CD8-positive, alpha-beta memory T cell (primary cell): ENCODE data around the gene SETD2. TPM values are rescaled to one million over a fixed set of nuclear protein-coding genes. Genes with fewer than 3 reads are reported as not detected.

Experiments used
- CTCF ChIA-PET: fragments of 350-600 bp; sonication (Branson Sonifier 250); formaldehyde crosslinking; loops from one replicate; lab custom pipeline; 2021; ENCODE audit warnings: antibody characterized with exemption; lab: Charles Lee
- POLR2A ChIA-PET: fragments of 350-600 bp; sonication (Branson Sonifier 250); formaldehyde crosslinking; loops from one replicate; lab custom pipeline; 2021; ENCODE audit warnings: antibody characterized with exemption; lab: Charles Lee
- DNase-seq, 5 donors: peaks; one replicate each; pipeline versions ENCODE4 v3.0.0 to v3.0.0-alpha.2; 2020 to 2022; ENCODE audit warnings: mixed read lengths in 1 of 5
- H3K27ac ChIP-seq: one replicate; pipeline ENCODE4 v1.7.0; 2013; ENCODE audit warnings: low read depth, mild to moderate bottlenecking, low read length, moderate library complexity
- H3K27me3 ChIP-seq: 2 replicates; pipeline ENCODE4 v1.7.0; 2013; ENCODE audit warnings: low read length, mild to moderate bottlenecking; ENCODE audit not compliant: insufficient read depth, poor library complexity, severe bottlenecking
- H3K36me3 ChIP-seq: 2 replicates; pipeline ENCODE4 v1.7.0; 2013; ENCODE audit warnings: mild to moderate bottlenecking, low read length, moderate library complexity; ENCODE audit not compliant: insufficient read depth
- H3K4me1 ChIP-seq: 2 replicates; pipeline ENCODE4 v1.7.0; 2013; ENCODE audit warnings: mild to moderate bottlenecking, low read length, moderate library complexity; ENCODE audit not compliant: insufficient read depth
- H3K4me3 ChIP-seq: 2 replicates; pipeline ENCODE4 v1.7.0; 2013; ENCODE audit warnings: mild to moderate bottlenecking, low read length
- H3K9me3 ChIP-seq: 2 replicates; pipeline ENCODE4 v1.7.0; 2013; ENCODE audit warnings: mild to moderate bottlenecking, low read length
- H3K27ac Mint-ChIP-seq, 8 donors: one replicate each; pipeline ENCODE4 v1.8.0; 2020 to 2021; ENCODE audit warnings: mixed read lengths in 8 of 8, mild to moderate bottlenecking in 6 of 8, inconsistent platforms in 3 of 8, moderate library complexity in 3 of 8
- H3K27me3 Mint-ChIP-seq, 2 donors: one replicate each; pipeline ENCODE4 v1.8.0; 2020 to 2021; ENCODE audit warnings: mixed read lengths in 2 of 2, mild to moderate bottlenecking in 1 of 2, moderate library complexity in 1 of 2
- H3K36me3 Mint-ChIP-seq, 3 donors: one replicate each; pipeline ENCODE4 v1.8.0; 2020 to 2021; ENCODE audit warnings: mixed read lengths in 3 of 3, inconsistent platforms in 1 of 3, mild to moderate bottlenecking in 1 of 3
- H3K4me1 Mint-ChIP-seq, 3 donors: one replicate each; pipeline ENCODE4 v1.8.0; 2020 to 2021; ENCODE audit warnings: mixed read lengths in 3 of 3, inconsistent platforms in 1 of 3, mild to moderate bottlenecking in 1 of 3
- H3K4me3 Mint-ChIP-seq, 7 donors: one replicate each; pipeline ENCODE4 v1.8.0; 2020 to 2021; ENCODE audit warnings: mixed read lengths in 7 of 7, mild to moderate bottlenecking in 6 of 7, moderate library complexity in 4 of 7, inconsistent platforms in 2 of 7
- H3K9me3 Mint-ChIP-seq, 5 donors: one replicate each; pipeline ENCODE4 v1.8.0; 2020 to 2022; ENCODE audit warnings: mixed read lengths in 5 of 5, mild to moderate bottlenecking in 3 of 5, moderate library complexity in 2 of 5, inconsistent platforms in 1 of 5
- polyA plus RNA-seq: library from polyadenylated mRNA; unstranded; fragments of 300-500 nt; fragmentation: Illumina TruSeq; gene quantifications from one replicate; pipeline ENCODE4 v1.2.3, GENCODE V29; 2021
- total RNA-seq, 2 experiments: library from RNA; stranded (reverse); gene quantifications; one replicate each; pipeline ENCODE4 v1.2.3, GENCODE V29; 2021

SETD2 gene
- total and polyA plus RNA-seq, 3 experiments from 2014 or later = 30.2 to 32.8 (median 32.4) TPM

DNA sequence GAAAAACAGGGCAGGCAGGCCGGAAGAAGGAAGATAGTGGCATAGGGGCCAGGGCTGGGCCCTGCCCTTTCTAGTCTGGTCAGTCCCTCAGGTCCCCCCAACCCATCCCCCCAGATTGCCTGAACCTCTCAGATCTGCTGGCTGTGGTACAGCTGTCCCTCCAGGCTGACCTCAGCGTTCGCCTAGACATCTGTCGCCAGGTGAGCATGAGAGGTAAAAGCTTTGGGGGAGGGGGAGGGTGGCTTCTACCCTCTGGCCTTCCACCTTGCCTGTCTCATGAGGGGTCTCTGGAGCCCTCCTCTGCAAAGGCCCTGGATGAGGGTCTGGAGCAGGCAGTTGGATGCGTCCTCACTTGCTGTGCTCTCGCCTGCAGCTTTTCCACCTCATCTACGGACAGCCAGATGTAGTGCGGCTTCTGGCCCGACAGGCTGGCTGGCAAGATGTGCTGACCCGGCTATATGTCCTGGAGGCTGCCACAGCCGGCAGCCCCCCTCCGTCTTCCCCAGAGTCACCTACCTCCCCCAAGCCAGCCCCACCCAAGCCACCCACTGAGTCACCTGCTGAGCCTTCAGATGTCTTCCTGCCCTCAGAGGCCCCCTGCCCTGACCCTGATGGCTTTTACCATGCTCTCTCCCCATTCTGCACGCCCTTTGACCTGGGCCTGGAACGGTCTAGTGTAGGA lies 164.3 kb downstream of the SETD2 start:
- H3K4me1 ChIP-seq = peaks cover 6% of the 10 kb centered on the region
- CTCF ChIA-PET = interaction anchor here (0.7 to 3.4 kb wide), 6 partner anchors 12 to 76 kb away, joined by 3 to 15 read pairs (median 6); no protein-coding TSS in a partner anchor
- no peak overlapping the region for H3K4me3 Mint-ChIP-seq
- no peaks in the 10 kb centered on the region for H3K9me3 ChIP-seq
- no peak overlapping the region for H3K4me3 ChIP-seq
- H3K27ac Mint-ChIP-seq = peak overlapping the region in 1 of 8 donors; percentile 12
- no peaks in the 10 kb centered on the region for H3K9me3 Mint-ChIP-seq
- POLR2A ChIA-PET = interaction anchor here (0.6 kb wide), 1 partner anchor 28 kb away, joined by 3 read pairs; no protein-coding TSS in a partner anchor
- no peaks in the 10 kb centered on the region for H3K27me3 ChIP-seq
- peaks cover 52% of the 10 kb centered on the region for H3K36me3 ChIP-seq
- H3K27me3 Mint-ChIP-seq = no peaks in the 10 kb centered on the region
- no peak overlapping the region for H3K27ac ChIP-seq
- H3K36me3 Mint-ChIP-seq = peaks cover 0 to 81% (median 5%) of the 10 kb centered on the region in 3 donors
- H3K4me1 Mint-ChIP-seq = peaks cover 17 to 29% (median 18%) of the 10 kb centered on the region in 3 donors
- peak in 1 of 5 donors; percentile 44 for DNase-seq

DNA sequence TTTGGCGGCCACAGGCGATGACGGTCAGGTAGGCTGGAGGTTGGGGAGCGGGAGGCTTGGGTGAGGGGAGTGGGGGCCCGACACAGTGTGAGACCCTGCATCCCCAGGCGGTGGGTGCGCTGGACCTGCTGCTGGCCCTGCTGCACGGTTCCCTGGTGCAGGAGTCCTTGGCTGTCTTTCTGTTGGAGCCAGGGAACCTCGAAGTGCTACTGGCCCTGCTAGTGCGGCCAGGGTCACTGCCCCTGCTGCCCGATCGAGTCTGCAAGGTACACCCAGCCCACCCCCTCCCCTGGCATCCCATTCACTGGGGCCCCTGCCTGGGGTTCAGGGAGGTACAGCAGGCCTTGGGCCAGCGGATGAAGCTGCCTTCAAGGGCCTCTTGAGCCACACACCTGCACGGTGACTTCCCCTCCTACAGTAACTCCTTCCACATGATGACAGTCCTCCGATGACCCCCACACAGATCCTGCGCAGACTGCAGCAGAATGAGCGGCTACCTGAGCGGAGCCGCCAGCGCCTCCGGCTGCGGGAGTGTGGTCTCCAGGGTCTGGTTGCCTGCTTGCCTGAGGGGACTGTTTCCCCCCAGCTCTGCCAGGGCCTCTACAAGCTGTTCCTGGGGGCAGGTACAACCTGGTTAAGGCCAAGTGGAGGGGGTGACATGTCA lies 164.9 kb downstream of the SETD2 start:
- no peaks in the 10 kb centered on the region for H3K27me3 ChIP-seq
- Mint-ChIP-seq H3K27me3 (no peaks in the 10 kb centered on the region), H3K36me3 (peaks cover 0 to 81% (median 7%) of the 10 kb centered on the region in 3 donors), H3K4me3 (no peak overlapping the region), H3K4me1 (peaks cover 17 to 35% (median 18%) of the 10 kb centered on the region in 3 donors), H3K27ac (peak overlapping the region in 4 of 8 donors; percentile 1 to 83 (median 42)), H3K9me3 (no peaks in the 10 kb centered on the region)
- peaks cover 6% of the 10 kb centered on the region for H3K4me1 ChIP-seq
- H3K36me3 ChIP-seq = peaks cover 46% of the 10 kb centered on the region
- CTCF ChIA-PET = interaction anchor here (0.7 to 3.4 kb wide), 15 partner anchors 8 to 320 kb away, joined by 3 to 15 read pairs (median 3); no protein-coding TSS in a partner anchor
- no peaks in the 10 kb centered on the region for H3K9me3 ChIP-seq
- H3K4me3 ChIP-seq = no peak overlapping the region
- DNase-seq = peak in 1 of 5 donors; percentile 44
- POLR2A ChIA-PET = interaction anchor here (1.3 kb wide), 1 partner anchor 17 kb away, joined by 3 read pairs; no protein-coding TSS in a partner anchor
- H3K27ac ChIP-seq = no peak overlapping the region

GRCh38 chr3:46998121-46998851 lies 165.6 kb downstream of the SETD2 start:
- CTCF ChIA-PET = interaction anchor here (0.7 to 3.4 kb wide), 20 partner anchors 8 to 321 kb away, joined by 3 to 15 read pairs (median 4); partner anchors contain the start of gene NBEAL2

GRCh38 chr3:46997453-46998091 lies 166.3 kb downstream of the SETD2 start:
- Histone ChIP-seq H3K4me1 (peaks cover 6% of the 10 kb centered on the region), H3K27ac (no peak overlapping the region), H3K36me3 (peaks cover 33% of the 10 kb centered on the region), H3K9me3 (no peaks in the 10 kb centered on the region), H3K27me3 (no peaks in the 10 kb centered on the region), H3K4me3 (no peak overlapping the region)
- H3K4me3 Mint-ChIP-seq = peak overlapping the region in 1 of 7 donors; percentile 40
- ChIA-PET POLR2A (interaction anchor here (1.2 to 1.3 kb wide), 3 partner anchors 16 to 18 kb away, joined by 3 to 4 read pairs (median 3); partner anchors contain the start of gene NBEAL2), CTCF (interaction anchor here (0.7 to 3.4 kb wide), 16 partner anchors 10 to 103 kb away, joined by 3 to 15 read pairs (median 4); partner anchors contain the start of gene NBEAL2)
- H3K9me3 Mint-ChIP-seq = no peaks in the 10 kb centered on the region
- peak overlapping the region; percentile 53 to 90 (median 74) for H3K27ac Mint-ChIP-seq
- no peaks in the 10 kb centered on the region for H3K27me3 Mint-ChIP-seq
- H3K4me1 Mint-ChIP-seq = peaks cover 17 to 35% (median 18%) of the 10 kb centered on the region in 3 donors
- H3K36me3 Mint-ChIP-seq = peaks cover 0 to 79% (median 7%) of the 10 kb centered on the region in 3 donors
- DNase-seq = peak in 1 of 5 donors; percentile 42

More at GRCh38 chr3:46998121-46998851, 165.6 kb downstream of the SETD2 start:
- no peaks in the 10 kb centered on the region for H3K9me3 ChIP-seq
- POLR2A ChIA-PET = interaction anchor here (1.3 kb wide), 1 partner anchor 16 kb away, joined by 3 read pairs; no protein-coding TSS in a partner anchor
- H3K4me3 ChIP-seq = no peak overlapping the region
- peaks cover 0 to 80% (median 7%) of the 10 kb centered on the region in 3 donors for H3K36me3 Mint-ChIP-seq
- peaks cover 6% of the 10 kb centered on the region for H3K4me1 ChIP-seq
- H3K36me3 ChIP-seq = peaks cover 39% of the 10 kb centered on the region
- no peak overlapping the region for H3K27ac ChIP-seq
- DNase-seq = peak; percentile 50 to 80 (median 62)
- H3K27me3 ChIP-seq = no peaks in the 10 kb centered on the region
- no peaks in the 10 kb centered on the region for H3K9me3 Mint-ChIP-seq
- H3K4me1 Mint-ChIP-seq = peaks cover 17 to 35% (median 18%) of the 10 kb centered on the region in 3 donors
- H3K27me3 Mint-ChIP-seq = no peaks in the 10 kb centered on the region
- H3K27ac Mint-ChIP-seq = peak overlapping the region in 6 of 8 donors; percentile 1 to 86 (median 76)
- no peak overlapping the region for H3K4me3 Mint-ChIP-seq

GRCh38 chr3:46996689-46997452 lies 167.0 kb downstream of the SETD2 start:
- Histone ChIP-seq H3K4me1 (peaks cover 6% of the 10 kb centered on the region), H3K9me3 (no peaks in the 10 kb centered on the region), H3K4me3 (no peak overlapping the region), H3K27me3 (no peaks in the 10 kb centered on the region), H3K27ac (no peak overlapping the region), H3K36me3 (peaks cover 30% of the 10 kb centered on the region)
- ChIA-PET POLR2A (interaction anchor here (1.2 kb wide), 2 partner anchors 17 kb away, joined by 3 to 4 read pairs; partner anchors contain the start of gene NBEAL2), CTCF (interaction anchor here (1.1 to 3.4 kb wide), 5 partner anchors 12 to 102 kb away, joined by 3 to 15 read pairs (median 5); partner anchors contain the start of gene CCDC12)
- Mint-ChIP-seq H3K27me3 (no peaks in the 10 kb centered on the region), H3K4me3 (no peak overlapping the region), H3K36me3 (peaks cover 0 to 79% (median 5%) of the 10 kb centered on the region in 3 donors), H3K27ac (peak overlapping the region; percentile 53 to 97 (median 72)), H3K4me1 (peaks cover 17 to 39% (median 18%) of the 10 kb centered on the region in 3 donors), H3K9me3 (no peaks in the 10 kb centered on the region)
- peak in 1 of 5 donors; percentile 42 for DNase-seq

- H3K4me1 ChIP-seq = peaks cover 6% of the 10 kb centered on the region
- peak in 1 of 5 donors; percentile 34 for DNase-seq
- H3K4me1 Mint-ChIP-seq = peaks cover 17 to 44% (median 20%) of the 10 kb centered on the region in 3 donors
- CTCF ChIA-PET = interaction anchor here (1.0 to 1.3 kb wide), 3 partner anchors 9 to 20 kb away, joined by 3 to 5 read pairs (median 3); partner anchors contain the start of gene CCDC12
- H3K36me3 Mint-ChIP-seq = peaks cover 0 to 80% (median 3%) of the 10 kb centered on the region in 3 donors
- H3K27me3 Mint-ChIP-seq = no peaks in the 10 kb centered on the region
- no peaks in the 10 kb centered on the region for H3K27me3 ChIP-seq
- H3K9me3 Mint-ChIP-seq = no peaks in the 10 kb centered on the region
- H3K27ac ChIP-seq = no peak overlapping the region
- no peak overlapping the region for H3K4me3 Mint-ChIP-seq
- peaks cover 30% of the 10 kb centered on the region for H3K36me3 ChIP-seq
- H3K27ac Mint-ChIP-seq = peak overlapping the region in 1 of 8 donors; percentile 29
- H3K9me3 ChIP-seq = no peaks in the 10 kb centered on the region
- H3K4me3 ChIP-seq = no peak overlapping the region
- POLR2A ChIA-PET = no interaction called here
Observed at GRCh38 chr3:46995901-46996562, 167.9 kb downstream of the SETD2 start.
